ENCODE data around the gene MKNK1. TPM values are rescaled to one million over a fixed set of nuclear protein-coding genes. Genes with fewer than 3 reads are reported as not detected.

Gene MKNK1
- 18.3 to 23.4 TPM (median 20.1 TPM) in 5 replicates for total RNA-seq (2022; extraction: Qiagen RNA extraction)

GRCh38 chr1:46603858-46604549, at the start of gene MKNK1:
Gene MKNK1 (minus strand): TSS chr1:46604268. CDS start chr1:46583327, 20,941 bp downstream.

GRCh38 chr1:46616277-46617107, 12.4 kb upstream of the MKNK1 start, which contains the start of gene MOB3C:
Gene MOB3C (minus strand): TSS chr1:46616811. CDS start chr1:46613321, 3,490 bp downstream.

GRCh38 chr1:46551597-46552095, 52.4 kb downstream of the MKNK1 start, which contains the start of gene KNCN:
Gene KNCN (minus strand): TSS chr1:46551647. CDS start chr1:46551215, 432 bp downstream.

Other genes starting within 250 kb of the MKNK1 start
- 0.61 to 0.88 TPM (median 0.81 TPM) in 5 replicates for gene FAAH, start 210.0 kb downstream of the MKNK1 start, total RNA-seq (2022; extraction: Qiagen RNA extraction)
- 0.61 to 0.99 TPM (median 0.87 TPM) in 5 replicates for gene DMBX1, start 114.4 kb downstream of the MKNK1 start, total RNA-seq (2022; extraction: Qiagen RNA extraction)
- not detected in 5 replicates for gene KNCN, start 52.6 kb downstream of the MKNK1 start, total RNA-seq (2022; extraction: Qiagen RNA extraction)
- 3.2 to 4.4 TPM (median 4.1 TPM) in 5 replicates for gene MOB3C, start 12.5 kb upstream of the MKNK1 start, total RNA-seq (2022; extraction: Qiagen RNA extraction)
- gene ATPAF1, start 64.1 kb upstream of the MKNK1 start, total RNA-seq (2022; extraction: Qiagen RNA extraction), result 31.2 to 34.8 TPM (median 33.9 TPM) in 5 replicates
- 0.16 TPM in 1 of 5 replicates, not detected in the others for gene TEX38, start 67.6 kb upstream of the MKNK1 start, total RNA-seq (2022; extraction: Qiagen RNA extraction)
- gene EFCAB14, start 114.8 kb upstream of the MKNK1 start, total RNA-seq (2022; extraction: Qiagen RNA extraction), result 22.3 to 35.4 TPM (median 25.9 TPM) in 5 replicates
- 0.09 to 0.10 TPM (median 0.10 TPM) in 3 of 5 replicates, not detected in the others for gene CYP4B1, start 194.8 kb upstream of the MKNK1 start, total RNA-seq (2022; extraction: Qiagen RNA extraction)